ENCODE results near the gene RNF149.
"Not testable (repeated sequence)": the region's sequence is repeated elsewhere in the genome, so short reads cannot be mapped to it uniquely, and the experiment has no call there.

DNA sequence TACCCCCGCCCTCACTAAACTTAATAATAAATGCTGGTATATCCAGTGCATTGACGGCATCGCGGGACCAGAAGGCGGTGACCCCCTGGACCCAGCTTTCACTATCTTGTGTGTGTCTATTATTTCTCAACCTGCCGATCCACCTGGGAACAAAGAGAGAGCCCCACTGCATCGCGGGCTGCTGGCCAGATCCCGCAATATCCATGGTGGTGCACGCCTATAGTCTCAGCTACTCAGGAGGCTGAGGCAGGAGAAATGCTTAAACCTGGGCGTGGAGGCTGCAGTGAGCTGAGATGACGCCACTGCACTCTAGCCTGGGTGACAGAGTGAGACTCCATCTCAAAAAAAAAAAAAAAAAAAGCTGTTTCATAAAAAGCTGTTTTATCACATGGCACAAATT is 63.6 kb downstream of the RNF149 start:
- TF ChIP-seq MYC (IDR thresholded peaks at IDR 0.05; ENCODE audit: low read depth, low read length); POLR2A (IDR thresholded peaks at IDR 0.05; ENCODE audit: extremely low read depth, insufficient read length): not testable (repeated sequence)
- TF ChIP-seq, protein P1, sequence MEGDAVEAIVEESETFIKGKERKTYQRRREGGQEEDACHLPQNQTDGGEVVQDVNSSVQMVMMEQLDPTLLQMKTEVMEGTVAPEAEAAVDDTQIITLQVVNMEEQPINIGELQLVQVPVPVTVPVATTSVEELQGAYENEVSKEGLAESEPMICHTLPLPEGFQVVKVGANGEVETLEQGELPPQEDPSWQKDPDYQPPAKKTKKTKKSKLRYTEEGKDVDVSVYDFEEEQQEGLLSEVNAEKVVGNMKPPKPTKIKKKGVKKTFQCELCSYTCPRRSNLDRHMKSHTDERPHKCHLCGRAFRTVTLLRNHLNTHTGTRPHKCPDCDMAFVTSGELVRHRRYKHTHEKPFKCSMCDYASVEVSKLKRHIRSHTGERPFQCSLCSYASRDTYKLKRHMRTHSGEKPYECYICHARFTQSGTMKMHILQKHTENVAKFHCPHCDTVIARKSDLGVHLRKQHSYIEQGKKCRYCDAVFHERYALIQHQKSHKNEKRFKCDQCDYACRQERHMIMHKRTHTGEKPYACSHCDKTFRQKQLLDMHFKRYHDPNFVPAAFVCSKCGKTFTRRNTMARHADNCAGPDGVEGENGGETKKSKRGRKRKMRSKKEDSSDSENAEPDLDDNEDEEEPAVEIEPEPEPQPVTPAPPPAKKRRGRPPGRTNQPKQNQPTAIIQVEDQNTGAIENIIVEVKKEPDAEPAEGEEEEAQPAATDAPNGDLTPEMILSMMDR (IDR thresholded peaks at IDR 0.05; ENCODE audit: low read depth, low read length) = not testable (repeated sequence)
- TF ChIP-seq, protein P2, sequence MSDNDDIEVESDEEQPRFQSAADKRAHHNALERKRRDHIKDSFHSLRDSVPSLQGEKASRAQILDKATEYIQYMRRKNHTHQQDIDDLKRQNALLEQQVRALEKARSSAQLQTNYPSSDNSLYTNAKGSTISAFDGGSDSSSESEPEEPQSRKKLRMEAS (IDR thresholded peaks at IDR 0.05; ENCODE audit: low read depth, low read length) = not testable (repeated sequence)

Measured in NB4 (cell line).